K562 (cell line): ENCODE measurements around the gene MAD1L1. TPM values are rescaled to one million over a fixed set of nuclear protein-coding genes. Genes with fewer than 3 reads are reported as not detected.

ENCODE experiments used
- ATAC-seq: fragments of 200-7000 bp; cut with Tn5 transposase; 3 replicates; pipeline ENCODE4 v1.9.1; 2020; ENCODE audit warnings: moderate library complexity
- BruUV-seq: library from RNA; stranded (reverse); fragments of 400-500 nt; replicated peaks from 2 replicates; lab custom pipeline; 2021; lab: Mats Ljungman, UMichigan
- CTCF ChIA-PET: fragments of 300-600 bp; formaldehyde crosslinking; extraction: SDS; loops from one replicate; lab custom pipeline; 2021; ENCODE audit warnings: low intra/inter-chr PET ratio; lab: Yijun Ruan, JAX
- POLR2A ChIA-PET: fragments of 300-600, 350-650 bp; sonication (Branson Sonifier 250); formaldehyde crosslinking; extraction: SDS; loops from one replicate; lab custom pipeline; 2021; ENCODE audit warnings: antibody characterized with exemption, inconsistent platforms; lab: Yijun Ruan, JAX
- DNase-seq, 4 experiments: peaks; one replicate each; pipeline versions ENCODE4 v3.0.0 to v3.0.0-alpha.2; 2011 to 2018; ENCODE audit warnings: low spot score in 3 of 4, mixed read lengths in 3 of 4; ENCODE audit errors: extremely low read depth in 1 of 4
- FAIRE-seq: peaks from 2 replicates; lab custom pipeline; 2011; peaks lifted over from hg19 to GRCh38; lab: Jason Lieb, UNC
- H2AFZ ChIP-seq: 2 replicates; pipeline ENCODE4 v1.6.0; 2011; ENCODE audit warnings: low read depth, low read length, control low read depth, inconsistent platforms
- H3K27ac ChIP-seq: fragments of 200-600 bp; 3 replicates; pipeline ENCODE4 v1.8.0; 2011; ENCODE audit warnings: low read depth, mild to moderate bottlenecking, control low read depth, inconsistent platforms, low read length, moderate library complexity, mixed read lengths; ENCODE audit errors: extremely low read depth
- H3K27me3 ChIP-seq, 2 experiments: fragments of 300-600 bp in 1 of 2; 2 replicates in 1 of 2; 3 replicates in 1 of 2; pipeline versions ENCODE4 v1.6.0 to v1.8.0; 2011; ENCODE audit warnings: inconsistent platforms in 2 of 2, low read length in 2 of 2, mild to moderate bottlenecking in 1 of 2, mixed read lengths in 1 of 2, moderate library complexity in 1 of 2; ENCODE audit not compliant: control insufficient read depth in 2 of 2, insufficient read depth in 2 of 2
- H3K36me3 ChIP-seq: fragments of 300-600 bp; 3 replicates; pipeline ENCODE4 v1.8.0; 2011; ENCODE audit warnings: mild to moderate bottlenecking, low read length, inconsistent platforms; ENCODE audit not compliant: control insufficient read depth, insufficient read depth
- H3K4me1 ChIP-seq, 2 experiments: fragments of 200-600 bp in 1 of 2; replicated peaks in 1 of 2; 2 replicates in 1 of 2; 3 replicates in 1 of 2; pipeline versions ENCODE4 v1.5.1 to v1.8.0; 2011; ENCODE audit warnings: inconsistent platforms in 2 of 2, low read length in 2 of 2, mild to moderate bottlenecking in 1 of 2, mixed read lengths in 1 of 2, moderate library complexity in 1 of 2; ENCODE audit not compliant: control insufficient read depth in 2 of 2, insufficient read depth in 2 of 2
- H3K4me2 ChIP-seq: 2 replicates; pipeline ENCODE4 v1.6.1; 2011; ENCODE audit warnings: low read length, control low read depth, inconsistent platforms, mixed read lengths; ENCODE audit not compliant: insufficient read depth
- H3K4me3 ChIP-seq: fragments of 200-600 bp; sonication (generic), shearing (Covaris generic); 2 replicates; pipeline ENCODE4 v1.5.1; 2016; ENCODE audit warnings: control low read depth, inconsistent platforms
- H3K79me2 ChIP-seq: fragments of 200-600 bp; 3 replicates; pipeline ENCODE4 v1.8.0; 2011; ENCODE audit warnings: low read length, inconsistent platforms; ENCODE audit not compliant: control insufficient read depth, insufficient read depth
- H3K9ac ChIP-seq, 2 experiments: 2 replicates each; pipeline versions ENCODE4 v1.6.0 to v1.6.1; 2011; ENCODE audit warnings: low read depth in 2 of 2, low read length in 2 of 2, control low read depth in 1 of 2, inconsistent platforms in 1 of 2, mild to moderate bottlenecking in 1 of 2, mixed read lengths in 1 of 2; ENCODE audit not compliant: insufficient read depth in 1 of 2
- H3K9me1 ChIP-seq: one replicate; pipeline ENCODE4 v1.6.0; 2011; ENCODE audit warnings: inconsistent platforms, mild to moderate bottlenecking, low read length, moderate library complexity; ENCODE audit not compliant: control insufficient read depth, insufficient read depth
- H3K9me3 ChIP-seq: replicated peaks from 2 replicates; pipeline ENCODE4 v1.5.1; 2011; ENCODE audit warnings: low read depth, low read length, inconsistent platforms; ENCODE audit not compliant: control insufficient read depth, insufficient read depth
- H4K20me1 ChIP-seq: replicated peaks from 2 replicates; pipeline ENCODE4 v1.6.1; 2011; ENCODE audit warnings: low read length, inconsistent platforms, mixed read lengths; ENCODE audit not compliant: control insufficient read depth, insufficient read depth
- CREBBP ChIP-seq: IDR thresholded peaks from one replicate; pipeline ENCODE4 v1.6.1; 2012; ENCODE audit warnings: low read depth, mild to moderate bottlenecking, control low read depth, inconsistent platforms, low read length
- FOXA3 ChIP-seq, 2 experiments: fragments of 450-650 bp in 1 of 2; sonication (generic) in 1 of 2; formaldehyde crosslinking; IDR thresholded peaks in 1 of 2; conservative IDR thresholded peaks in 1 of 2; 2 replicates each; pipeline versions ENCODE4 v1.4.0 to v1.8.0; 2020 to 2022; ENCODE audit warnings: mild to moderate bottlenecking in 2 of 2, missing genetic modification reagents in 1 of 2
- KLF10 ChIP-seq: fragments of 250-450 bp; sonication (Bioruptor Pico); IDR thresholded peaks from 2 replicates; pipeline ENCODE4 v1.6.1; 2021; ENCODE audit warnings: matching md5 sums
- NR2C1 ChIP-seq, 2 experiments: fragments of 450-650 bp; IDR thresholded peaks; 2 replicates each; pipeline ENCODE4 v1.6.1; 2017; ENCODE audit warnings: mild to moderate bottlenecking in 2 of 2, antibody characterized with exemption in 1 of 2, inconsistent platforms in 1 of 2, missing compliant biosample characterization in 1 of 2, missing genetic modification characterization in 1 of 2
- RBFOX2 ChIP-seq: fragments of 200-400 bp; formaldehyde crosslinking; IDR thresholded peaks from 2 replicates; pipeline ENCODE4 v1.6.1; 2017; ENCODE audit warnings: low read depth, mild to moderate bottlenecking, low read length, moderate library complexity
- WGBS: fragments of 100-300 bp; shearing (Covaris generic); methylation state at CpG from one replicate; pipeline ENCODE4 v1.1.6; 2016; ENCODE audit warnings: low coverage, mixed read lengths; ENCODE audit not compliant: insufficient coverage; ENCODE audit errors: missing lambda C conversion rate; 5-methylcytosine and 5-hydroxymethylcytosine counted together
- in situ Hi-C: fragments of 300-500 bp; cut with MboI; formaldehyde crosslinking; loops from 4 replicates; pipeline ENCODE4 v1.15.0; 2018; ENCODE audit warnings: inconsistent platforms, mixed read lengths
- intact Hi-C: fragments of 100-400 bp; cut with micrococcal nuclease; formaldehyde crosslinking; loops from 2 replicates; pipeline ENCODE4 v1.14.2; 2022
- polyA plus RNA-seq, 8 experiments: library from polyadenylated mRNA; depleted of rRNA in 4 of 8; stranded (reverse) in 5 of 8; unstranded in 3 of 8; fragments of >200 nt; fragmentation: Nextera tagmentation in 2 of 8; fragmentation: Illumina TruSeq in 1 of 8; extraction: Ambion mirVana in 2 of 8; extraction: Trizol in 1 of 8; gene quantifications; 2 replicates each; pipeline versions ENCODE4 v1.2.1 to v1.2.3, GENCODE V29; 2011 to 2014; ENCODE audit warnings: inconsistent platforms in 1 of 8, missing spikeins in 1 of 8
- total RNA-seq, 7 experiments: library from RNA; depleted of rRNA in 6 of 7; stranded (reverse); fragments of >200 nt in 6 of 7; fragmentation: Illumina TruSeq in 2 of 7; extraction: Trizol in 2 of 7; gene quantifications; 2 replicates each; pipeline versions ENCODE4 v1.2.1 to v1.2.3, GENCODE V29; 2011 to 2021; ENCODE audit warnings: low replicate concordance in 1 of 7
- TF ChIP-seq, protein P1 (sequence below): fragments of 200-400 bp; formaldehyde crosslinking; IDR thresholded peaks from 2 replicates; pipeline ENCODE4 v1.6.1; 2017; ENCODE audit warnings: mild to moderate bottlenecking, low read depth, low read length, moderate library complexity
- TF ChIP-seq, protein P2 (sequence below): sonication (generic); IDR thresholded peaks from 2 replicates; pipeline ENCODE4 v1.6.1; 2016
- TF ChIP-seq, protein P3 (sequence below), 2 experiments: IDR thresholded peaks; 2 replicates each; pipeline ENCODE4 v1.6.1; 2011; ENCODE audit warnings: borderline replicate concordance in 1 of 2, control low read depth in 1 of 2, low read depth in 1 of 2, low read length in 1 of 2, mild to moderate bottlenecking in 1 of 2, mixed read lengths in 1 of 2, moderate library complexity in 1 of 2; ENCODE audit not compliant: insufficient read depth in 1 of 2, insufficient read length in 1 of 2, poor library complexity in 1 of 2, severe bottlenecking in 1 of 2; ENCODE audit errors: extremely low read depth in 1 of 2

The MAD1L1 gene
- total and polyA plus RNA-seq, 9 of the 15 experiments (the other 6 are each of a cell fraction or from before 2014, with no cell fraction given) = 1.7 to 89.7 (median 18.0) TPM

DNA sequence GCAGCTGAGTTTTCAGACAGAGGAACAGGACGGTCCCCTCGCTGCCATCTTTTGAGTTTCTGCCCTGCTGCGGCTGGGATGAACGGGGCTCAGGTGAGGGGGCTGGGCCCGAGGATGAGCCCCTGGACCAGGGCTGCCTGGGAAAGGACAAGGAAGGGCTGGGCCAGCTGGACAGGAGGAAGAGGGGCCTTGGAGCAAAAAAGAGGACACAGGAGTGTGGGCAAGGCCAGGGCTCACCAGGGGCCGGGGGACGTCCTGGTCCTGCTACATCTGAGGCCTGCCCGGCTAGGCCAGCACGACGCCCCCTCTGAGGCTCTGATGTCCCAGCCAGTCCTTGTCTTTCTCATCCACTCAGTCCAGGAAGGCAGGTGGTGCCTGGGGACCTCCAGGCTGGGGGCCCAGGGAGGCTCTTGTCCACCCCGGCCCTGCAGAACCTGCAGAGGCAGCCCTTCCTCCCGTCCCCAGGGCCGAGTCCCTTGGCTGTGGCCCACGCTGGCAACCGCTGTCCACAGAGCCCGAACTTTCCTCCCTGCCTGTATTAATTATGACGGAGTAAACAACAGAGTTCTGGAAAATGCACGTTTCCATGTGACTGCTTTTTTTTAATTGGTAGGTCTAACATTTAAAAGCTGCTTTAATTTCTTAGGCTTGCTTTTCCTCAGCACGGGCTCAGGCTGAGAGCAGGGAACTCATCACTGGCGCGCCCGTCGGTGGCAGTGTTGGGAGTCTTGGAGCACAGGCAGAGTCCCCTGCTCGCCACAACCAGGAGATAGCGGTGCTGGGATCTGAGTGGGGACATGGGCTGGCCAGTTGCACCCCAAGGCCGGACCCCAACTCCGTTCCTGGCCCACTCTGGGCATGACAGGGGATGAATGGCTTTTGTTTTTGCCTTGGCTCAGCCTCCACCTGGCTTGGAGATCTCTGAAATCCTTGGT, 375.0 kb downstream of the MAD1L1 start (continued):
- TF ChIP-seq, protein P1, sequence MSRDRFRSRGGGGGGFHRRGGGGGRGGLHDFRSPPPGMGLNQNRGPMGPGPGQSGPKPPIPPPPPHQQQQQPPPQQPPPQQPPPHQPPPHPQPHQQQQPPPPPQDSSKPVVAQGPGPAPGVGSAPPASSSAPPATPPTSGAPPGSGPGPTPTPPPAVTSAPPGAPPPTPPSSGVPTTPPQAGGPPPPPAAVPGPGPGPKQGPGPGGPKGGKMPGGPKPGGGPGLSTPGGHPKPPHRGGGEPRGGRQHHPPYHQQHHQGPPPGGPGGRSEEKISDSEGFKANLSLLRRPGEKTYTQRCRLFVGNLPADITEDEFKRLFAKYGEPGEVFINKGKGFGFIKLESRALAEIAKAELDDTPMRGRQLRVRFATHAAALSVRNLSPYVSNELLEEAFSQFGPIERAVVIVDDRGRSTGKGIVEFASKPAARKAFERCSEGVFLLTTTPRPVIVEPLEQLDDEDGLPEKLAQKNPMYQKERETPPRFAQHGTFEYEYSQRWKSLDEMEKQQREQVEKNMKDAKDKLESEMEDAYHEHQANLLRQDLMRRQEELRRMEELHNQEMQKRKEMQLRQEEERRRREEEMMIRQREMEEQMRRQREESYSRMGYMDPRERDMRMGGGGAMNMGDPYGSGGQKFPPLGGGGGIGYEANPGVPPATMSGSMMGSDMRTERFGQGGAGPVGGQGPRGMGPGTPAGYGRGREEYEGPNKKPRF = no peak
- TF ChIP-seq FOXA3 (CRISPR knock-in tag; conservative IDR thresholded peaks at IDR 0.05 in 1 of 2, IDR thresholded peaks at IDR 0.05 in 1 of 2) = no peak

DNA sequence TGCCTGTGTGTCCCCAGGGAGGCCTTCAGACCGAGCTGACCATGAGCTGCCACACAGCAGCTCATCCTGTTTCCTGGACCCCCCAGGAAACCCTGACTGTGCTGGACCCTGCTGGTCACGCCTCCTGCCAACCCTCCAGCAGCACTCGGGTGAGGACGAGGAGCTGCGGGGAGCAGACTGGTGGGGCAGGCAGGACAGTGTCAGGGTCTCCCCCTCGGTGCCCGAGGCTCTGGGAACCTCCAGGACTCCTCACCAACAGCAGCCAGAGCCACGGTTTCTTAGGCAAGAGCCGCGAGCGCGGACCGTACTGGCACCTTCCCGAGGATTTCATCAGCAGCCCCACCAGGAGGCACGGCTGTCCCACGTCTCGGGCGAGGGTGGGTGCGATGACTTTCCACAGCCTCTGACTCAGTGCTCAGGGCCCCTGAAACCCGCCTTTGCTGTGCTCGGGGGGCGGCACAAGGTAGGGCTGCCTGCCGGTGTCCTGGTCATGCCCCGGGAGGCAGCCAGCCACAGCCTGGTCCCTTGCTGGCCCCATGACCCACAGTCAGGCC, 375.8 kb downstream of the MAD1L1 start:
- DNase-seq = no peak
- TF ChIP-seq KLF10 (CRISPR knock-in tag) (no peak), CREBBP (no peak), RBFOX2 (peak; percentile 47), NR2C1 (IDR thresholded peaks at IDR 0.05) (no peak), NR2C1 (tag; IDR thresholded peaks at IDR 0.05) (no peak)
- TF ChIP-seq, protein P2, sequence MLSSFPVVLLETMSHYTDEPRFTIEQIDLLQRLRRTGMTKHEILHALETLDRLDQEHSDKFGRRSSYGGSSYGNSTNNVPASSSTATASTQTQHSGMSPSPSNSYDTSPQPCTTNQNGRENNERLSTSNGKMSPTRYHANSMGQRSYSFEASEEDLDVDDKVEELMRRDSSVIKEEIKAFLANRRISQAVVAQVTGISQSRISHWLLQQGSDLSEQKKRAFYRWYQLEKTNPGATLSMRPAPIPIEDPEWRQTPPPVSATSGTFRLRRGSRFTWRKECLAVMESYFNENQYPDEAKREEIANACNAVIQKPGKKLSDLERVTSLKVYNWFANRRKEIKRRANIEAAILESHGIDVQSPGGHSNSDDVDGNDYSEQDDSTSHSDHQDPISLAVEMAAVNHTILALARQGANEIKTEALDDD = no peak
- TF ChIP-seq, protein P3, sequence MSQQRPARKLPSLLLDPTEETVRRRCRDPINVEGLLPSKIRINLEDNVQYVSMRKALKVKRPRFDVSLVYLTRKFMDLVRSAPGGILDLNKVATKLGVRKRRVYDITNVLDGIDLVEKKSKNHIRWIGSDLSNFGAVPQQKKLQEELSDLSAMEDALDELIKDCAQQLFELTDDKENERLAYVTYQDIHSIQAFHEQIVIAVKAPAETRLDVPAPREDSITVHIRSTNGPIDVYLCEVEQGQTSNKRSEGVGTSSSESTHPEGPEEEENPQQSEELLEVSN (IDR thresholded peaks at IDR 0.05; ENCODE audit: borderline replicate concordance in 1 of 2, extremely low read depth in 1 of 2, insufficient read depth in 1 of 2, insufficient read length in 1 of 2, low read depth in 1 of 2, low read length in 1 of 2, poor library complexity in 1 of 2, severe bottlenecking in 1 of 2) = no peak

More for the DNA sequence above, 375.8 kb downstream of the MAD1L1 start:
- Histone ChIP-seq H3K4me3 (no peak overlapping the region), H3K4me2 (peak overlapping the region; percentile 84; the same call in 1 of the 2 replicates), H4K20me1 (no peaks in the 10 kb centered on the region), H3K36me3 (peaks cover 14% of the 10 kb centered on the region; the same call in 2 of the 3 replicates), H3K4me1 (peaks cover 33 to 96% of the 10 kb centered on the region in 2 experiments), H3K27ac (peak overlapping the region; percentile 89), H2AFZ (peak overlapping the region; percentile 51), H3K79me2 (peaks cover 43% of the 10 kb centered on the region), H3K9ac (peak overlapping the region; percentile 76 to 88), H3K27me3 (no peaks in the 10 kb centered on the region), H3K9me1 (peaks cover 3% of the 10 kb centered on the region), H3K9me3 (peaks cover 3% of the 10 kb centered on the region)
- no TSS peak for BruUV-seq
- POLR2A ChIA-PET = interaction anchor here (0.5 to 1.7 kb wide), 4 partner anchors 12 to 276 kb away, joined by 3 to 6 read pairs (median 4); no protein-coding TSS in a partner anchor
- FAIRE-seq (no peak), ATAC-seq (no peak)
- CTCF ChIA-PET = no interaction called here
- in situ Hi-C loops = no loop called here
- intact Hi-C loops = loop anchor here (1.0 to 10.0 kb wide), 2 partner anchors 166 to 248 kb away; no protein-coding TSS in a partner anchor
- WGBS = 59% methylated on average over 13 of the region's 24 CpGs
